Ovary (tissue), 9 donors: ENCODE results near the gene RBM25. TPM values are rescaled to one million over a fixed set of nuclear protein-coding genes. Genes with fewer than 3 reads are reported as not detected.
"Not testable (repeated sequence)": the region's sequence is repeated elsewhere in the genome, so short reads cannot be mapped to it uniquely, and the experiment has no call there.

Experiments used
- DNase-seq, 5 donors: peaks; one replicate each; pipeline ENCODE4 v3.0.0-alpha.2; 2019 to 2020
- H3K27ac ChIP-seq, 2 donors: fragments of 200-600 bp; one replicate each; pipeline versions ENCODE4 v1.5.1 to v1.8.0; 2019 to 2022
- H3K27me3 ChIP-seq: fragments of 200-600 bp; one replicate; pipeline ENCODE4 v1.8.0; 2022
- H3K36me3 ChIP-seq: fragments of 200-600 bp; sonication (generic); one replicate; pipeline ENCODE4 v1.5.1; 2019
- H3K4me1 ChIP-seq: one replicate; pipeline ENCODE4 v1.8.1; 2013; ENCODE audit warnings: mild to moderate bottlenecking, moderate library complexity; ENCODE audit not compliant: insufficient read depth
- H3K4me3 ChIP-seq: fragments of 200-600 bp; sonication (generic); one replicate; pipeline ENCODE4 v1.5.1; 2017
- H3K9me3 ChIP-seq, 2 donors: fragments of 200-600 bp in 1 of 2; sonication (generic) in 1 of 2; one replicate each; pipeline versions ENCODE4 v1.5.1 to v1.8.1; 2013 to 2019; ENCODE audit warnings: mild to moderate bottlenecking in 1 of 2, moderate library complexity in 1 of 2
- CTCF ChIP-seq, 3 donors: fragments of 450-650 bp in 2 of 3; fragments of 200-600 bp in 1 of 3; IDR thresholded peaks; one replicate each; pipeline versions ENCODE4 v1.5.1 to v1.8.0; 2016 to 2022; ENCODE audit warnings: antibody characterized with exemption in 3 of 3, mild to moderate bottlenecking in 1 of 3
- EP300 ChIP-seq: sonication (generic); formaldehyde crosslinking; IDR thresholded peaks from one replicate; pipeline ENCODE4 v1.6.1; 2017; ENCODE audit warnings: antibody characterized with exemption
- POLR2A ChIP-seq: fragments of 450-650 bp; IDR thresholded peaks from one replicate; pipeline ENCODE4 v1.6.1; 2017; ENCODE audit warnings: antibody characterized with exemption, mild to moderate bottlenecking, moderate library complexity
- WGBS, 3 donors: extraction: QIAGEN DNeasy Blood & Tissue Kit in 1 of 3; methylation state at CpG; one replicate each; pipeline versions ENCODE4 v1.1.5 to v1.1.7; 2013 to 2017; 5-methylcytosine and 5-hydroxymethylcytosine counted together
- intact Hi-C, 4 donors: fragments of 100-400 bp; cut with DNase I; formaldehyde crosslinking; loops; one replicate each; pipeline versions ENCODE4 v1.11.0 to v1.15.1; 2022 to 2023
- polyA plus RNA-seq, 2 donors: library from polyadenylated mRNA; stranded (reverse); fragments of 200-250 nt in 1 of 2; fragments of 350-450 nt in 1 of 2; fragmentation: Illumina TruSeq in 1 of 2; extraction: RNeasy Lipid Tissue Mini Kit (QIAGEN cat#74804) in 1 of 2; gene quantifications; one replicate each; pipeline ENCODE4 v1.2.3, GENCODE V29; 2013 to 2014
- total RNA-seq, 7 donors: library from RNA; depleted of rRNA in 2 of 7; stranded (reverse); fragments of >200 nt in 2 of 7; fragmentation: NEBNext Ultra II Directional in 3 of 7; extraction: Animal tissue kit (Norgen Biotek cat#: 25700) in 3 of 7; gene quantifications; one replicate each; pipeline versions ENCODE4 v1.1.0 to v1.2.4, GENCODE V29; 2016 to 2023
- donor health status: DM: no; HTN: no; CAD: no; lungs with moderate emphysema.
- donor health status: DM: no; HTN: no; CAD: no.
- donor health status: Bipolar disorder and iron deficiency.
- donor health status: DM: yes; HTN: yes; CAD: no.
- donor health status: DM: no; HTN: no; CAD: no.
- donor health status: DM: yes; HTN: yes; CAD: no.

Gene RBM25
- total and polyA plus RNA-seq, 9 donors, result 29.1 to 81.0 (median 61.1) TPM

- no peak for TF ChIP-seq CTCF (IDR thresholded peaks at IDR 0.05)
- TF ChIP-seq POLR2A, result no peak
- no peak for TF ChIP-seq EP300
- 85 to 88% (median 87%) methylated on average over 14 of the region's 14 CpGs for WGBS, 3 donors
- Histone ChIP-seq H3K4me3 (no peak overlapping the region), H3K36me3 (no peaks in the 10 kb centered on the region), H3K9me3 (no peaks in the 10 kb centered on the region), H3K27ac (no peak overlapping the region), H3K4me1 (no peaks in the 10 kb centered on the region), H3K27me3 (no peaks in the 10 kb centered on the region)
- no peak for DNase-seq
- intact Hi-C loops, result loop anchor here in 1 of 4 donors (2.0 kb wide), 1 partner anchor 298 kb away; no protein-coding TSS in a partner anchor
Observed at GRCh38 chr14:73168691-73169090, 110.4 kb downstream of the RBM25 start.

GRCh38 chr14:73169855-73170254 lies 111.5 kb downstream of the RBM25 start:
- intact Hi-C loops, result loop anchor here (2.0 to 10.0 kb wide), 5 partner anchors 105 to 305 kb away; no protein-coding TSS in a partner anchor
- not testable (repeated sequence) for H3K36me3 ChIP-seq, H3K27ac ChIP-seq, H3K4me1 ChIP-seq, H3K4me3 ChIP-seq, H3K9me3 ChIP-seq, DNase-seq, H3K27me3 ChIP-seq
- WGBS, 3 donors, result 79 to 92% (median 88%) methylated on average over 6 of the region's 6 CpGs

- H3K4me3 ChIP-seq, result no peak overlapping the region
- TF ChIP-seq EP300 (no peak), POLR2A (no peak), CTCF (IDR thresholded peaks at IDR 0.05) (no peak)
- H3K4me1 ChIP-seq, result no peaks in the 10 kb centered on the region
- H3K27ac ChIP-seq, result no peak overlapping the region
- 82 to 87% (median 83%) methylated on average over 11 of the region's 11 CpGs for WGBS, 3 donors
- intact Hi-C loops, result loop anchor here (5.0 to 10.0 kb wide), 4 partner anchors 104 to 304 kb away; no protein-coding TSS in a partner anchor
- H3K36me3 ChIP-seq, result no peaks in the 10 kb centered on the region
- DNase-seq, result no peak
- H3K9me3 ChIP-seq, result no peaks in the 10 kb centered on the region
- H3K27me3 ChIP-seq, result no peaks in the 10 kb centered on the region
Observed at GRCh38 chr14:73170686-73171085, 112.4 kb downstream of the RBM25 start.

- no peaks in the 10 kb centered on the region for H3K4me1 ChIP-seq
- H3K9me3 ChIP-seq, result no peaks in the 10 kb centered on the region
- no peak overlapping the region for H3K4me3 ChIP-seq
- H3K27me3 ChIP-seq, result no peaks in the 10 kb centered on the region
- 79 to 85% (median 85%) methylated on average over 3 of the region's 3 CpGs for WGBS, 3 donors
- TF ChIP-seq POLR2A (no peak), EP300 (no peak), CTCF (IDR thresholded peaks at IDR 0.05) (no peak)
- no peaks in the 10 kb centered on the region for H3K36me3 ChIP-seq
- intact Hi-C loops, result loop anchor here (5.0 to 10.0 kb wide), 4 partner anchors 102 to 302 kb away; no protein-coding TSS in a partner anchor
- no peak overlapping the region for H3K27ac ChIP-seq
- no peak for DNase-seq
Observed at GRCh38 chr14:73172500-73172899, 114.2 kb downstream of the RBM25 start.

GRCh38 chr14:73173092-73173735 lies 114.9 kb downstream of the RBM25 start:
- Histone ChIP-seq H3K4me1 (no peaks in the 10 kb centered on the region), H3K36me3 (no peaks in the 10 kb centered on the region), H3K27ac (no peak overlapping the region), H3K27me3 (no peaks in the 10 kb centered on the region), H3K9me3 (no peaks in the 10 kb centered on the region), H3K4me3 (no peak overlapping the region)
- intact Hi-C loops, result loop anchor here (5.0 to 10.0 kb wide), 4 partner anchors 102 to 302 kb away; no protein-coding TSS in a partner anchor
- TF ChIP-seq POLR2A (no peak), CTCF (IDR thresholded peaks at IDR 0.05) (peak in 2 of 3 donors; percentile 46 to 61)
- WGBS, 3 donors, result 45 to 47% (median 46%) methylated on average over 3 of the region's 3 CpGs
- DNase-seq, result no peak
